HG02870 (cell line): ENCODE data around the gene TMEM151B.
A peak's percentile ranks its signal among the peaks of the same experiment; 100 is the strongest.

Source experiments
- ATAC-seq: cut with Tn5 transposase; IDR thresholded peaks from one replicate; pipeline ENCODE4 v1.9.1; 2021; ENCODE audit warnings: mild to moderate bottlenecking, moderate library complexity; ENCODE audit not compliant: unreplicated experiment

Gene TMEM151B

DNA sequence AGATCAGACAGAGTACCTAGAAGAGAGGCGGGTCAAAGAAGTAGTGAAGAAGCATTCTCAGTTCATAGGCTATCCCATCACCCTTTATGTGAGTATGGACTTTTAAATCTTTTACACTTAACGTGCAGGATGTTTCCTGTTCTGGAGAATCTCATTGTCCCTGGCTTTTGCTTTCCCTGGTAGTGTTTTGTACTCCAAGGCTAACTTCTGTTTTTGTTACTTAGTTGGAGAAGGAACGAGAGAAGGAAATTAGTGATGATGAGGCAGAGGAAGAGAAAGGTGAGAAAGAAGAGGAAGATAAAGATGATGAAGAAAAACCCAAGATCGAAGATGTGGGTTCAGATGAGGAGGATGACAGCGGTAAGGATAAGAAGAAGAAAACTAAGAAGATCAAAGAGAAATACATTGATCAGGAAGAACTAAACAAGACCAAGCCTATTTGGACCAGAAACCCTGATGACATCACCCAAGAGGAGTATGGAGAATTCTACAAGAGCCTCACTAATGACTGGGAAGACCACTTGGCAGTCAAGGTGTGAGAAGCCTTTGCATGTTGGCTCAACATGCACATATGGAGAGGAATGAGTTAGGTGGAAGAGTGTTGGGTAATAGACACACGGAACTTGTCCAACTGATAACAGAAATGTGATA is 20.1 kb upstream of the TMEM151B start:
- no peak for ATAC-seq

- ATAC-seq = no peak
Observed at GRCh38 chr6:44250718-44251123, 19.5 kb upstream of the TMEM151B start.

DNA sequence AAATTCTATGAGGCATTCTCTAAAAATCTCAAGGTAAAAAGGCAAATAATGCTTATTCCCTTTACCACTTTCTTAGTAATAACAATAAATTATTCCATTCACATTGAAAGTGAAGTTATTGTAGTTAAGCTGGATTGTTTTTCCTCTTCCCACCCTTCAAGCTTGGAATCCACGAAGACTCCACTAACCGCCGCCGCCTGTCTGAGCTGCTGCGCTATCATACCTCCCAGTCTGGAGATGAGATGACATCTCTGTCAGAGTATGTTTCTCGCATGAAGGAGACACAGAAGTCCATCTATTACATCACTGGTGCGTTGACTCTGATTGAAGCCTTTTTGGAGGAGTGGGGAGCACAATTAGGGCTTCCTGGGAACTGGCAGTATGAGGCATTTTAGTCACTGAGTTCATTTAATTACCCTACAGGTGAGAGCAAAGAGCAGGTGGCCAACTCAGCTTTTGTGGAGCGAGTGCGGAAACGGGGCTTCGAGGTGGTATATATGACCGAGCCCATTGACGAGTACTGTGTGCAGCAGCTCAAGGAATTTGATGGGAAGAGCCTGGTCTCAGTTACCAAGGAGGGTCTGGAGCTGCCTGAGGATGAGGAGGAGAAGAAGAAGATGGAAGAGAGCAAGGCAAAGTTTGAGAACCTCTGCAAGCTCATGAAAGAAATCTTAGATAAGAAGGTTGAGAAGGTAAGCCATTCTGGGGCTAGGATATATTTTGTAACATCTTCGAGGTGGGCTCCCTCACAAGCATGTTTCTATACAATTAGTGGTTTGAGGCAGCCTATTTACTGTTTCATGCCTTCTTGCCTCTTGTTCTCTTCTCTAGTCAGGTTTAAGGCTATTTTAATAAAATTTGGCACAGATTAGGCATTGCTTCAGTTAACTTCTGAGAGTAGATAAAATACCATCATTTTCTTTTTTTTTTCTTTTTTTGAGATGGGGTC is 18.4 kb upstream of the TMEM151B start:
- no peak for ATAC-seq

GRCh38 chr6:44253307-44254101 is 16.7 kb upstream of the TMEM151B start:
- no peak for ATAC-seq

DNA sequence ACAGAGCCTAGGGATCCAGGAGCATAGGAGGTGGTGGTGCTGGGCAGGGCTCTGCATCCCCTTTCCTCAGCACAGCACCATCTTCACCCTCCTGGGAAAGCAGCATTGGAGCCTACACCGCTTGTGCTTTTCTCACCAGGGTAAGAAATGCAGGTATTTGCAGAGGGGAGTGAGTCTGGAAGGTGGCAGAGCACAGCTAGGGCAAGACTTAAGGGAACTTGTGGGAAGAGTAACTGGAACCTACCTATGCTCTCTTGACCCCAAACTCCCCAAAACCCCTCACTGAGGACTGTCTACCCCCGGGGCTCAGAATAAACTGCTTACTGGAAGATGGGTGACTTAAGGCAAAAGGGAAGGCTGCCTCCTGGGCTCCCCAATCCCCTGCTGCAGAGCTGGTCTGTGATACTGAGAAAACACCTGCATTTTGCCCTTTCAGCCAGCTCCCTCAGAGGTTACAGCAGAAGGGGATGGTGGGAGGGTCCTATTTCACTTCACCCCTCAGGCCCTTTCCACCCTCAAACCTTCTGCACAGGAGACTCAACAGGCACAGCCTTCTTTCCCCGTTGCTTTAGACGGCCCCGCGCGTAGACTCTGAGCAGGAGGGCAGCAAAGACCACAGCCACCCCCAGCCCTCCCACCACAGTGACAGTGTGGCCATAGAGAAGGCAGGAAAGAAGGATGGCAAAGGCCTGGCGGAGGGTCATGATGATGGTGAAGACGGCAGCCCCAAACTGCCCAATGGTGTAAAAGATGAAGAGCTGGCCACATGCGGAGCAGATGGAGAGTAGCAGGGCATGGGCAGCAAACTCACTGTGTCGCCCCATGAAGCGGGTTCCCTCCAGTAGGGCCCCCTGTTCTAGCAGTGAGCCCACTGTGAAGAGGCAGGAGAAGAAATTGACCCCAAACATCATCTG is 15.8 kb upstream of the TMEM151B start:
- ATAC-seq = no peak

GRCh38 chr6:44255105-44255808 is 15.0 kb upstream of the TMEM151B start:
- ATAC-seq = no peak

- ATAC-seq = no peak
Observed at GRCh38 chr6:44255871-44256774, 14.1 kb upstream of the TMEM151B start.

GRCh38 chr6:44256775-44257024 is 13.6 kb upstream of the TMEM151B start:
- ATAC-seq = no peak

- peak; percentile 32 for ATAC-seq
Observed at GRCh38 chr6:44257025-44257752, 13.1 kb upstream of the TMEM151B start, which contains the start of gene SLC35B2. TSS of gene SLC35B2 (minus strand) at chr6:44257528. CDS start at chr6:44257410, 118 bp downstream.

GRCh38 chr6:44257753-44258324 is 12.4 kb upstream of the TMEM151B start:
- peak; percentile 17 for ATAC-seq

GRCh38 chr6:44258325-44258863 is 11.9 kb upstream of the TMEM151B start:
- no peak for ATAC-seq

- no peak for ATAC-seq
Observed at GRCh38 chr6:44258921-44259320, 11.3 kb upstream of the TMEM151B start.

GRCh38 chr6:44260011-44260410 is 10.2 kb upstream of the TMEM151B start:
- no peak for ATAC-seq

DNA sequence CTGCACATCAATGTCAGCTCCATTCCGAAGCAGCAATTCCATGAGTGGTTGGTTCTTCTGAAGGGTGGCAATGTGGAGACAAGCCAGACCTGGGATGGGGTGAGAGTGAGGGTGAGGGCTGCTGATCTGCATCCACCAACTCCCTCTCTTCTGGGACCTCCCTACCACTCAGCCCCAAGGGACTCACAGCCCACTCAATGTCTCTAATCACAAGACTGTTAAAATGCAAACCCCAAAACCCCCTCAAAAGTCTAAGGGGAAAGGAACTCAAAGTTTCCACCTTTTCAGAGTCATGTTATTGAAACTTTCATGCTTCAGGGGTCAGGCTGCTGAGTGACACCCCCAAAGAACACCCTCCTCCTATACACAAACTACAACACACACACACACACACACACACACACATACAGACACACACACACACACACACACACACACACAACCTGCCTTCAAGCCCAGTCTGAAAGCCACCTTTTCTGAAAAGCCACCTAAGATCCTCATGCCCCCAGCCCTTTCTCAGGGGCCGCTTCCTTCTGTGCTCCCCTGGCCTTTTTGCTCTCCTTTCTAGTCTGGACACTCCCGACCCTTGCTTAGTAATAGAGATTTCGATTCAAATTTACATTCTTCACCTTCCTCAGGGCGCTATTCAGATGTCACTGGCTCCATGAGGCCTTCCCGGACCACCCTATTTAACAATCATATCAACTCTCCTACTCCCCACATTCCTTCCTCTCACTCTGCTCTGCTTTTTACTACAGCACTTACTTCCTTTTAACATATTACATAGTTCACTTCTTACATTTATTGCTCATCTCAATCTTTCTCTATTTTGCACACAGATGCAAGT is 9.6 kb upstream of the TMEM151B start:
- ATAC-seq = no peak

DNA sequence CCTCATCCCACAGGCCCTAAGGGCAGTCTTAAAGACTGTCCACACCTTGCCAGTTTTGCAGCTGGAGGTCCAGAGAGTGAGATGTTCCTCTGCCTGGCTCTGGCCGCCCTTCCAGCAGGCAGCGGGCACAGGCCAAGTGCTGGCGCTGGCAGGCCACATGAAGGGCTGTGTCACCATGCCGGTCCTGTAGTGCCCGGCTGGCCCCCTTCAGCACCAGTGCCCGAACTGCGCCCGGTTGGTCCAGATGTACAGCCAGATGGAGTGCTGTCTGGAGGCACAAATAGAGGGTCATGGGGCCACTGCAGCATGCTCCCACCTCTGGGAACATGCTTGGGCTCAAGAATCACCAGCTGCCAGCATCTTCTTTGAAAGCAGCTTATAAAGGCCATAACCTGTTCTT is 8.7 kb upstream of the TMEM151B start:
- ATAC-seq = no peak

DNA sequence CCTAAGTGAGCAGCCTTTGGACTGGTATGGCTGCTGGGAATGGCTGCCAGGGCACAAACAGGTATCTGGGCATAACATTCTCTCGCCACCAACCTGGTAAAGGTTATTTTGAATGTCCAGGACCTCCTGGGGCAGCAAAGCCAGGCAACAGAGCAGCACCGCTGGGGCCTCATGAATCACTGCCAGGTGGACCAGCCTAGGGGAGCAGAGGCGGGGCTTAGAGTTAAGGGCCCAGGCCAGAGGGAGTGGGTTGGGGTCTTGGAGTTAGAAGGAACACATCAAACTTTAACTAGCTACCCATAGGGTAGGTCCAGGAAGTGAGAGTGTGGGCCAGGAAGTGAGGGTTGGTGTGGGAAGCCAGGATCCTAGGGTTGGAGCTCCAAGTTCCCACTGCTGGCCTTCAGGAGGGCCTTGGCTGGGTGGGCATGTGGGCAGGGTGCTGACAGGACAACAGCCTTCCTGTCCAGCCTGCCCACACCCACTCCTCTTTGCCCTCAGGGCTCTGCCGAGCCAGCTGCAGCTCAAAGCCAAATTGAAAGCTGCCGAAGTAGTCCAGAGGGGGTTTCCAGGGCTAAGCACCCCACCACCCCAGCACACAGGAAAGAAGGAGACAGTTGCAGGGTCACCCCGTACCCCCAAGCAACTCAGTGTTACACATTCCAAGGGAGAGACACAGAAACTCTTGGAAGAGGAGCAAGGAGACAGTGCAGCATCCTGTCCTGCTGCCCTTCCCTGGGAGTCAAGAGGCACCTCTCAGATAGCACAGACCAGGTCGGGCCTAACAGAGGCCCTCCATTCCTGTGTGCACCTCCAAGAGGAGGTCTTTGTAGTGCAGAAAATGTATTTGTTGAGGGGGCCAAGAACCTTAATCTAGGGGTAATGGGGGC is 7.5 kb upstream of the TMEM151B start:
- ATAC-seq = no peak
